D341Med (cell line): ENCODE results near the gene IPO8.

Experiments used
- DNase-seq: peaks from one replicate; pipeline ENCODE4 v3.0.0; 2012; ENCODE audit warnings: low spot score

IPO8 gene

GRCh38 chr12:30695199-30696102 lies at the start of gene IPO8:
IPO8 (minus strand) TSS chr12:30695869; CDS start chr12:30695647, 222 bp downstream.
- DNase-seq = peak; percentile 94

- DNase-seq = no peak
These were observed 48.7 kb upstream of the IPO8 start for GRCh38 chr12:30744321-30744720.

- no peak for DNase-seq
These were observed 44.6 kb upstream of the IPO8 start for GRCh38 chr12:30740274-30740673.

- no peak for DNase-seq
These were observed 43.4 kb upstream of the IPO8 start for GRCh38 chr12:30739020-30739419.

- DNase-seq = no peak
These were observed 37.4 kb upstream of the IPO8 start for GRCh38 chr12:30732954-30733637.

GRCh38 chr12:30730011-30730410 lies 34.3 kb upstream of the IPO8 start:
- DNase-seq = no peak

- no peak for DNase-seq
These were observed 33.9 kb upstream of the IPO8 start for GRCh38 chr12:30729547-30729946.

- DNase-seq = no peak
These were observed 31.0 kb upstream of the IPO8 start for GRCh38 chr12:30726647-30727046.

GRCh38 chr12:30725739-30726138 lies 30.1 kb upstream of the IPO8 start:
- no peak for DNase-seq

GRCh38 chr12:30719060-30719459 lies 23.4 kb upstream of the IPO8 start:
- no peak for DNase-seq

GRCh38 chr12:30707613-30708342 lies 12.1 kb upstream of the IPO8 start:
- no peak for DNase-seq

- no peak for DNase-seq
These were observed 10.8 kb upstream of the IPO8 start for GRCh38 chr12:30706476-30706875.

- DNase-seq = no peak
These were observed 5.4 kb upstream of the IPO8 start for GRCh38 chr12:30701056-30701455.

GRCh38 chr12:30700216-30700900 lies 4.7 kb upstream of the IPO8 start:
- DNase-seq = no peak

- no peak for DNase-seq
These were observed 2.7 kb upstream of the IPO8 start for GRCh38 chr12:30698346-30698745.

- no peak for DNase-seq
These were observed 1.3 kb upstream of the IPO8 start for GRCh38 chr12:30696943-30697342.

- DNase-seq = no peak
These were observed 817 bp upstream of the IPO8 start for GRCh38 chr12:30696486-30696885.

GRCh38 chr12:30696103-30696408 lies 387 bp upstream of the IPO8 start:
- DNase-seq = no peak

- DNase-seq = peak; percentile 62
These were observed 1.1 kb downstream of the IPO8 start for GRCh38 chr12:30694412-30695198.

GRCh38 chr12:30692470-30692869 lies 3.2 kb downstream of the IPO8 start:
- no peak for DNase-seq

GRCh38 chr12:30691122-30691879 lies 4.4 kb downstream of the IPO8 start:
- DNase-seq = no peak
